Stimulated activated CD4-positive, alpha-beta T cell treated with anti-CD3 and anti-CD28 coated beads, Interleukin-1b, Interleukin-23, amount 100 ng/mL, for 4 hours (primary cell): ENCODE measurements around the gene PRRT1.
"Not testable (repeated sequence)": the region's sequence is repeated elsewhere in the genome, so short reads cannot be mapped to it uniquely, and the experiment has no call there.

Experiments used
- DNase-seq, 2 donors: peaks; one replicate each; pipeline ENCODE4 v3.0.0-alpha.2; 2020; ENCODE audit warnings: low read depth in 2 of 2

PRRT1 gene

DNA sequence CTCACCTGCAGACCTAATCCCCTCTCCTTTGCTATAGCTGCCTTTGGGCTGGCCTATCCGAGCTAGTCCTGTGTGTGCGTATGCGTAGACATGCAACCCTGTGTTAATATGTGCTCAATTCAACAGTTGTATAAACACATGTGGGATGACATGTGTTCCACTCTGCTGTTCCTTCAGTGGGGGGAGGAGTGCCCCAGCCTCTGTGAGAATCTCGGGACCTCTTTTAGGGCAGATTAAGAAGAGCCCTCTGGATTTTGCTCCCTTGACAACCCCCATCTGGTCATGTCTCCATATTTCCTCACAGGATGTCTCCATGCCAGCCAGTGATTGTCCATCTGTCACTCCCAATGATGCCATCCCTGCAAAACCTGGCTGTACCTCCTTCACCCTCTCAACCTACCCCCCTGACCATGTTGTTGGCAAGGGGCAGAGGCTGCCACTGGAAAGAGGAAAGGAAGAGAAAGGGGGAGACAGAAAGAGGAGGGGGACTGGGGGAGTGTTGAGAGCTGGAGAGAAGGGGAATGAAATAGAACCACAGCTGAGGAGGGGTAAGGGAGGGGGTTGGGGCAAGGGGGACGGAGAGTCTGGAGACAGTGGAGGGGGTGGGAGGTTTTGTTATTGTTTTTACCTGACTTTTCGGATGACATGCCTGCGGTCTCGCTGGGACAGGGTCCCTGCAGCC lies 417 bp downstream of the PRRT1 start:
- no peak for DNase-seq

DNA sequence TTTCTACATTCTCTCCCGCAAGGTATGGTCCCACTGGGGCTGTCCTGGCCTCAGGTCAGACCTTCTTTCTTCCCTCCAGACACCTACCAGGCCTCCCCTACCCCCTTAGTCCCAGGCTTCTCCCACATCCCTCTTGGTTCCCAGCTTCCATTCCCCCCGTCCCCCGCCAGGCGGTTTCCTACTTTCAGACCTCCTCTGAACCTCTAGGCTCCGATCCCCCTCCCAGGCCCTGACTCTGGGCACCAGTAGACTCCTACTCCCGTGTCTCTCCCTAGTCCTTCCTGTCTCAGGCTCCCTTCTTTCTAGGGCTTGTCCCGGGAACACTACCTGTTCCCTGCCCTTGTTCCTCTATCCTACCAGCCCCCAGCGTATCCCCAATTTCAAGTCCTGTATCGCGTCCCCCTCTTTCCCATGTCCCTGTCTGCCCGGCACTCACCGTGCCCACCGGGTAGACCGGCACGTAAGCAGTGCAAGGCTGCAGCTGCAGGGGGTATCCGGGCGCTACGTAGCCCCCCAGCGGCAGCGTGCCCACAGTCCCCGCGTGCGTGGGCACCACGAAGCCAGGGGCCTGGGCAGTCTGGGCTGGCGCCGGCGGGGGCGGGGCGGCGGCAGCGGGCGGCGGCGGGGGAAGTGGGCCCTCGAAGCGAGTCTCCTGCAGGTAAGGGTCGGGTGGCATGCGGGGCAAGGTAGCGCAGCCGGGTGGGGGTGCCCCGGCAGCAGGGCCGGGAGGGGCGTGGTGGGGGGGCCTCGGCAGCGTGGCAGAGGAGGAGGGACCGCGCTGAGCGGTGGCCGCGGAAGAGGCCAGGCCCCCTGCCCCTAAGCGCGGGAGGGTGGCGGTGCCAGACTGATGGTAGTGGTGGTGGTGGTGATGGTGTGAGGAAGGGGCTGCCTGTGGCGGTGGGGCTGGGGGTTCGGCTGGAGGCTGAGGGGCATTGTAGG lies 1.5 kb downstream of the PRRT1 start:
- no peak for DNase-seq

DNA sequence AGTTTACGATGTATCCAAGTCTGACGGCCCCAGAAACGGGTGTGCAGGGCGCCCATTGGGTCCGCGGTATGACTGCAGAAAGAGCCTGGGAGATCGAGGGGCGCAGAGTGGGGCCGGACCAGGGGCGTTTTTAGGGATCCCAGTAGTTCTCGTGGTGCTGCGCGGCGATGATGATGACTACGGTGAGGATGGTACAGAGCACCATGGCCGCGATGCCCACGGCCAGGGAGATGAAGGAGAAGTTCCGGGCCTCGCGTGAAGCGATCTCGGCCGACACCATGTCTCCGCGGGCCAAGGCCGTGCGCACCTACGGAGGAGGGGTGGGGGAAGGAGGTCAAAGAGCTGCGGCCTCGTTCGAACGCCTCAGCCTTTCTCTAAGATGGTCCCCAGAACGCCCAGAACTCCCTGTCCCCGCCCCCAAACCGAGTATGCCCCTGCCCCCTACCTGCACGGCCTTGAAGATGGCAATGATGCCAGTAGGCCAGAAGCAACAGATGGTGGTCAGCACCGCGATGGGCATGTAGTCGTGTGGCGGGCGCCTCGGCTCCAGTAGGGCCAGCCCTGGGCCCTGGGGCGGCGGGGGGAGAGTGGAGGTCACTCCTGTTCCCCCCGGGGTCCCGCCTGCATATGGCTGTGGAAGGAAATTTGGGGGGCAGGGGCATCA lies 2.5 kb downstream of the PRRT1 start:
- DNase-seq: no peak

- peak; percentile 55 to 56 for DNase-seq
Measured at GRCh38 chr6:32148289-32149091, 3.2 kb downstream of the PRRT1 start.

- no peak for DNase-seq
Measured at GRCh38 chr6:32147401-32148132, 4.2 kb downstream of the PRRT1 start.

- no peak for DNase-seq
Measured at GRCh38 chr6:32146687-32147086, 5.1 kb downstream of the PRRT1 start.

DNA sequence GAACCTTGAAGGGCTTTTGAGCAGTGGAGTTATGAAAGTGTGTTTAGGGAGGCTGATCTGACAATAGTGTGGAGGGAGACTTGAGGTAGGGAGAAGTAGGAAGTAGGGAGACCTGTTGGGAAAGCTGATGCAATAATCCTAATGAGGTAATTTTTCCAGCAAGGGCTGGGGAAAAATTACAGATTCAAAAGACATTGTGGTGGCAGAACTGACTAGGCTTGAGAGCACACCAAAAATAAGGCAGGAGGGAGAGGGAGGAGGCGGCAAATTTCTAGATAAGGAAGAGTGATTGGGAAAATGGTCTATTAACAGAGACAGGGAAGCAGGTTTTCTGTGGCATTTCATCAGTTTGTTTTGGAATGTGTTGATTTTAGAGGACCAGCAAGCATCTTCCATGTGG lies 5.5 kb downstream of the PRRT1 start:
- DNase-seq: no peak

DNA sequence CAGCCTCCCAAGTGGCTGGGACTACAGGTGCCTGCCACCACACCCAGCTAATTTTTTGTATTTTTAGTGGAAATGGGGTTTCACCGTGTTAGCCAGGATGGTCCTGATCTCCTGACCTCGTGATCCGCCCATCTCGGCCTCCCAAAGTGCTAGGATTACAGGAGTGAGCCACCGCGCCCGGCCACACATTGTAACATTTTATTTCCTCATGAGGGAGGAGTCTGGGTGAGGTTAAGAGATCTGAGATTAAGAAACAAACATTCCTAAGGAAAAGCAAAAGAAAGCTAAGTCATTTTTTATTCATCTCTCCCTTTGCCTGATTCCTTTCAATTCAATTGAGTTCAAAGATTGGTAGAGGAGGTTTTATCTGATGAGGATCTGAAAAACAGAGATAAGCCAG lies 7.5 kb downstream of the PRRT1 start:
- not testable (repeated sequence) for DNase-seq

GRCh38 chr6:32140420-32141046 lies 11.2 kb downstream of the PRRT1 start:
- DNase-seq: no peak

DNA sequence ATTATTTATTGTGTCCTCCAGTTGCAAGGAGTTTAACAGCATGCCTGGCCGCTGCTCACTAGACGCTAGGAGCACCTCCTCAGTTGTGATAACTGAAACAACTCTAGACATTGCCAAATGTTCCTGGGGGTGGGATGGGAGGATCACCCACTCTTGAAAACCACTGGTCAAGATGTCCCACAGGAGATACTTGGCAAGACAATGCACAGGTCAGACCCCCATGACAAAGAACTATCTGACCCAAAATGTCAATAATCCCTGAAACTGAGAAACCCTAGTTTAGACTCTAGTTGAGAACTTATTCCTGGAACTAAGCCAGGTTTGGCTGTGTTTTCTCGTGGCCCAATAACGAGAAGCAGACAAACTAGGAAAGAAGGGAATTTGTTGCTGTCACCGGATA lies 12.1 kb downstream of the PRRT1 start:
- DNase-seq: no peak

GRCh38 chr6:32137454-32137853 lies 14.3 kb downstream of the PRRT1 start:
- no peak for DNase-seq

DNA sequence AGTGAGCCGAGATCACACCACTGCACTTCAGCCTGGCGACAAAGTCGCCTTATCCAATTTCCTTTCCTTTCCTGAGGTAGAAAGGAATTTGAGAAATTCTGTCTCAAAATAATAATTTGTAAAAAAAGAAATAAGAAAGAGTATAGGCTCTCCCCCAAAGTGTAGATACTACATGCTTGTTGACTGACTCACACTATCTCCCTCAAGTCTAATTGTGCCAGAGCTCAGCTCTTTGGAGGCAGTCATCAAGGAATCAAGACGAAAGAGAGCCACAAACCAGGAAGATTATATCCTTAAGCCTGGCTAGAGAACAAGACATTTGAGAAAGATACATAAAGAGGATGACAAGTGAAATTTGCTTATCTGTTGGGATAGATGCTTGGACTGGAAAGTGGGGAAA lies 18.0 kb downstream of the PRRT1 start:
- DNase-seq: no peak

GRCh38 chr6:32132110-32132509 lies 19.6 kb downstream of the PRRT1 start:
- DNase-seq: no peak

GRCh38 chr6:32131439-32131948 lies 20.2 kb downstream of the PRRT1 start:
- DNase-seq: no peak

DNA sequence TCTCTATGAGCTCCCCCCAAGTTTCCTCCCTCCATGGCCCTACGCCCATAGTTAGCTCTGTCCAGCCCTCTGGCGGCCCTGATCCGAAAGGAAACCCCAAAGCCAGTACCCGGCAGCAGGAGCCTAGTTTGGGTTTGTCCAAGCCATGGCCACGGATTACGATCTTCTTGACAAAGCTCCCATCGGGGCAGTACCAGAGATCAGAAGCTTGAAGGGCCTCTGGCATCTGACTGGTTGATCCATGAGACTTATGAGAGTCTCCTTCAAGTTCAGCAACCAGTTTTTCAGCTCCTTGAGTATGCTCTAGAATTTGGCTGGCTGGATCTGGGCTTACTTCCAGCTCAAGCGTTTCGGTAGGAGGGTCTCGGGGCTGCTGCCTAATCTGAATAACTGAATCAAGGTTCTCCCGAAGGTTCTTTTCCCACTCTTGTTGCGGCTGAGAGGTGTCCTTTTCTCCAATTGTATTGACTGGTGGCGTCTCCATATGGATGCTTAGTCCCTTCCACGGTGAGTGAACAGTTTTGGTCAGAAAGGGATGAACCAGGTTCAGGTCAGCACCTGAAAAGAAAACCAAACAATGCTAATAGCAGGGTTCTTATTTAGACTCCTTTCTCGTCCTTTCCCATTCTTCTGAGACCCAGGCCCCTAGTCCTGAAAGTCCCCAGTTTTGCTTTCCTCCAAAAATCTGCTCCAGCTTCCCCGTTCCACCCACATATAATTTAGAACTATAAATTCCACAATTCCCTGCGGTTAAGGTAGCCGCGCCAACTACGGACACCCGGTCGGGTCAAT lies 22.2 kb downstream of the PRRT1 start:
- DNase-seq: no peak

GRCh38 chr6:32128751-32129296 lies 22.9 kb downstream of the PRRT1 start:
- no peak for DNase-seq

DNA sequence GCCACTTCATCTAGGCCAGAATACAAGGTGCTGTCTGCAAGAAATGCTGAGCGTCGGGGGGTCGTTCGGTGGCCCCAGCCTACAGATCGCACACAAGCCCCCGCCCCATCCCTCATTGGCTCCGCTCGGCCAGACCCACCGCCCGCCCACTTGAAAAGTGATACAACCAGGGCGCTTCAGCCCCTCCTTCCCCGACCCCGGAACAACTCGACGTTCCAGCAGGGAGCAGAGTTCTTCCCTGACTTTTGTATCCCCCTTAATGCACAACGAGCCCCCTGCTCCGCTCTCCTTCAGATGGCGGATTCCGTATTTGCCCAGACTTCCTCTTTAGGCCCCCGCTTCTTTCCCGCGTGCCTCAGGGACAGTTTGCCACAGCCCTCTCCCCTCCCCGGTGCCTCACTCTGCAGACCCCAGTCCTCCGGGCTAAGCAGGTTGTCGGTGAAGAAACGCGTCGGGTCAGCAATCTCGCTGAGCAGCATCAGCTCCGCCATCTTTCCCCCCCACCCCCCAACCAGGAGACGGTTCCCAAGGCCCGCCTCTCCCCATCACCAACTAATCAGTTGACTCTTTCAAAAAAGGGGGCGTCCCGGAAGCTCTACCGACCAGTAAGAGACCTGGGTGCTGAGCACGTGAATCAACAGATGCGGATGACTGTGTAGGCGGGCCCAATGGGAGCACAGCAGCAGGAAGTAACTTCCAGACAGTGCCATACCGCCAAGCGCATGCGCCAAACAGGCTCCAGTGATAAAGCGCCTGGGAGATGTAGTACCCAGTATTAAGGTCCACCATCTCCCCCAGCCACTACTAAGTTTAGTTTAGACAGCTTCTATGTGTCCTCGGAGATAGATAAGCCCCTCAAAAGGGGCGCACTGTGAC lies 23.8 kb downstream of the PRRT1 start, which contains the start of gene ATF6B:
Gene ATF6B, minus strand, starts transcription at position 530 of the 876 bp plus-strand sequence. Its CDS starts 39 bp downstream, at position 491.
- DNase-seq: peak; percentile 88 to 94

DNA sequence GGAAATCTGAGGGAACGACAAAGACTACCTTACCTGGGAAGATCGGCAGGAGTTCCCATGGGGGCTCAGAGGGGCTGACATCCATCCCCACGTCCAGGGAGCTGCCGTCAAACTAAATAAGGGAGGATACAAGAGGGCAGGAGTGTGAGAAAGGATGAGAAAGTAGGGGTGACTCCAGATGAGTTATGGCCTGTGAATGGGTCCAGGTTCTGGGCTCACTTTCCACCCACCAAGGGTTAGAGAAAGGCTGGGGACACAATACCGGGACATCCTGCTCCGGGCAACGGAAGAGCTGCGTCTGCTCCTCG lies 24.4 kb downstream of the PRRT1 start:
- no peak for DNase-seq
